Measurements from ENCODE around the gene TOMM5.

Gene TOMM5

GRCh38 chr9:37571282-37571681 is 21.1 kb downstream of the TOMM5 start:
- Histone ChIP-seq H2BK5ac (ENCODE audit: low read length) (no peak overlapping the region), H3K4me1 (ENCODE audit: control insufficient read depth in 2 of 2, insufficient read depth in 1 of 2, low read depth in 1 of 2, low read length in 2 of 2) (peaks cover 13 to 16% of the 10 kb centered on the region in 2 donors), H3K79me1 (ENCODE audit: low read depth, low read length) (peaks cover 6% of the 10 kb centered on the region), H2BK12ac (ENCODE audit: low read length) (no peak overlapping the region), H3K4me2 (ENCODE audit: insufficient read depth, low read length, poor library complexity, severe bottlenecking) (no peak overlapping the region), H3K14ac (ENCODE audit: low read length) (no peak overlapping the region), H3K9me3 (replicated peaks in 1 of 2; ENCODE audit: control insufficient read depth in 2 of 2, insufficient read depth in 1 of 2, low read depth in 1 of 2, low read length in 2 of 2) (peaks cover 0 to 9% of the 10 kb centered on the region in 2 donors), H2BK120ac (ENCODE audit: low read depth, low read length) (no peak overlapping the region), H3K9ac (ENCODE audit: low read depth, low read length, poor library complexity) (no peak overlapping the region), H3K4me3 (ENCODE audit: low read length in 2 of 2) (no peak overlapping the region), H4K91ac (ENCODE audit: low read depth, low read length, poor library complexity) (no peak overlapping the region), H2AFZ (ENCODE audit: low read length) (no peak overlapping the region), H2AK5ac (ENCODE audit: low read depth, low read length) (no peak overlapping the region), H3K18ac (ENCODE audit: low read length) (no peak overlapping the region), H3K36me3 (replicated peaks in 1 of 2; ENCODE audit: control insufficient read depth in 2 of 2, insufficient read depth in 2 of 2, low read length in 2 of 2) (peaks cover 2 to 36% of the 10 kb centered on the region in 2 donors), H2BK15ac (ENCODE audit: low read length) (no peak overlapping the region), H4K8ac (ENCODE audit: low read depth, low read length) (no peak overlapping the region), H3K4ac (ENCODE audit: low read length) (no peak overlapping the region), H3K23ac (ENCODE audit: low read depth, low read length, poor library complexity) (no peak overlapping the region), H3K27me3 (ENCODE audit: control insufficient read depth in 3 of 3, insufficient read depth in 3 of 3, low read depth in 1 of 3, low read length in 3 of 3) (no peaks in the 10 kb centered on the region), H3K27ac (replicated peaks; ENCODE audit: low read length) (no peak overlapping the region)
- WGBS, 2 donors (ENCODE audit: extremely low coverage in 2 of 2, insufficient read length in 2 of 2, insufficient replicate concordance in 1 of 2) = no CpG with 5 or more reads among the region's 1 CpG
- DNase-seq (ENCODE audit: low spot score) = no peak

GRCh38 chr9:37566716-37567115 is 25.7 kb downstream of the TOMM5 start:
- no peak overlapping the region for H3K4me3 ChIP-seq (ENCODE audit: low read length in 2 of 2)
- H3K9ac ChIP-seq (ENCODE audit: low read depth, low read length, poor library complexity) = no peak overlapping the region
- H3K27me3 ChIP-seq (ENCODE audit: control insufficient read depth in 3 of 3, insufficient read depth in 3 of 3, low read depth in 1 of 3, low read length in 3 of 3) = no peaks in the 10 kb centered on the region
- H3K18ac ChIP-seq (ENCODE audit: low read length) = no peak overlapping the region
- no peak overlapping the region for H2BK5ac ChIP-seq (ENCODE audit: low read length)
- peaks cover 2% of the 10 kb centered on the region for H3K79me1 ChIP-seq (ENCODE audit: low read depth, low read length)
- H4K91ac ChIP-seq (ENCODE audit: low read depth, low read length, poor library complexity) = no peak overlapping the region
- peaks cover 4 to 26% of the 10 kb centered on the region in 2 donors for H3K36me3 ChIP-seq (replicated peaks in 1 of 2; ENCODE audit: control insufficient read depth in 2 of 2, insufficient read depth in 2 of 2, low read length in 2 of 2)
- no peak overlapping the region for H3K4ac ChIP-seq (ENCODE audit: low read length)
- H3K23ac ChIP-seq (ENCODE audit: low read depth, low read length, poor library complexity) = no peak overlapping the region
- no peaks in the 10 kb centered on the region for H3K4me1 ChIP-seq (ENCODE audit: control insufficient read depth in 2 of 2, insufficient read depth in 1 of 2, low read depth in 1 of 2, low read length in 2 of 2)
- no peak overlapping the region for H4K8ac ChIP-seq (ENCODE audit: low read depth, low read length)
- no peak overlapping the region for H2AFZ ChIP-seq (ENCODE audit: low read length)
- WGBS, 2 donors (ENCODE audit: extremely low coverage in 2 of 2, insufficient read length in 2 of 2, insufficient replicate concordance in 1 of 2) = no CpG with 5 or more reads among the region's 3 CpGs
- H3K4me2 ChIP-seq (ENCODE audit: insufficient read depth, low read length, poor library complexity, severe bottlenecking) = no peak overlapping the region
- no peak for DNase-seq (ENCODE audit: low spot score)
- H2BK15ac ChIP-seq (ENCODE audit: low read length) = no peak overlapping the region
- no peak overlapping the region for H2BK12ac ChIP-seq (ENCODE audit: low read length)
- no peak overlapping the region for H2AK5ac ChIP-seq (ENCODE audit: low read depth, low read length)
- no peak overlapping the region for H3K14ac ChIP-seq (ENCODE audit: low read length)
- H3K27ac ChIP-seq (replicated peaks; ENCODE audit: low read length) = no peak overlapping the region
- H3K9me3 ChIP-seq (replicated peaks in 1 of 2; ENCODE audit: control insufficient read depth in 2 of 2, insufficient read depth in 1 of 2, low read depth in 1 of 2, low read length in 2 of 2) = peaks cover 5 to 21% of the 10 kb centered on the region in 2 donors
- H2BK120ac ChIP-seq (ENCODE audit: low read depth, low read length) = no peak overlapping the region

- Histone ChIP-seq H3K4me2 (ENCODE audit: insufficient read depth, low read length, poor library complexity, severe bottlenecking) (no peak overlapping the region), H2BK12ac (ENCODE audit: low read length) (no peak overlapping the region), H2BK15ac (ENCODE audit: low read length) (no peak overlapping the region), H3K36me3 (replicated peaks in 1 of 2; ENCODE audit: control insufficient read depth in 2 of 2, insufficient read depth in 2 of 2, low read length in 2 of 2) (peaks cover 4 to 25% of the 10 kb centered on the region in 2 donors), H2BK5ac (ENCODE audit: low read length) (no peak overlapping the region), H3K14ac (ENCODE audit: low read length) (no peak overlapping the region), H3K4me1 (ENCODE audit: control insufficient read depth in 2 of 2, insufficient read depth in 1 of 2, low read depth in 1 of 2, low read length in 2 of 2) (no peaks in the 10 kb centered on the region), H4K8ac (ENCODE audit: low read depth, low read length) (no peak overlapping the region), H3K9ac (ENCODE audit: low read depth, low read length, poor library complexity) (no peak overlapping the region), H2AFZ (ENCODE audit: low read length) (no peak overlapping the region), H3K18ac (ENCODE audit: low read length) (no peak overlapping the region), H3K79me1 (ENCODE audit: low read depth, low read length) (peaks cover 2% of the 10 kb centered on the region), H3K23ac (ENCODE audit: low read depth, low read length, poor library complexity) (no peak overlapping the region), H4K91ac (ENCODE audit: low read depth, low read length, poor library complexity) (no peak overlapping the region), H3K27ac (replicated peaks; ENCODE audit: low read length) (no peak overlapping the region), H3K27me3 (ENCODE audit: control insufficient read depth in 3 of 3, insufficient read depth in 3 of 3, low read depth in 1 of 3, low read length in 3 of 3) (no peaks in the 10 kb centered on the region), H3K9me3 (replicated peaks in 1 of 2; ENCODE audit: control insufficient read depth in 2 of 2, insufficient read depth in 1 of 2, low read depth in 1 of 2, low read length in 2 of 2) (peaks cover 5 to 21% of the 10 kb centered on the region in 2 donors), H2AK5ac (ENCODE audit: low read depth, low read length) (no peak overlapping the region), H2BK120ac (ENCODE audit: low read depth, low read length) (no peak overlapping the region), H3K4me3 (ENCODE audit: low read length in 2 of 2) (no peak overlapping the region), H3K4ac (ENCODE audit: low read length) (no peak overlapping the region)
- no peak for DNase-seq (ENCODE audit: low spot score)
- WGBS, 2 donors (ENCODE audit: extremely low coverage in 2 of 2, insufficient read length in 2 of 2, insufficient replicate concordance in 1 of 2) = no CpG with 5 or more reads among the region's 7 CpGs
Observed at GRCh38 chr9:37565661-37566618, 26.5 kb downstream of the TOMM5 start.

- Histone ChIP-seq H3K4me2 (ENCODE audit: insufficient read depth, low read length, poor library complexity, severe bottlenecking) (no peak overlapping the region), H3K23ac (ENCODE audit: low read depth, low read length, poor library complexity) (no peak overlapping the region), H2BK5ac (ENCODE audit: low read length) (no peak overlapping the region), H3K79me1 (ENCODE audit: low read depth, low read length) (peaks cover 2% of the 10 kb centered on the region), H2AK5ac (ENCODE audit: low read depth, low read length) (no peak overlapping the region), H3K9me3 (replicated peaks in 1 of 2; ENCODE audit: control insufficient read depth in 2 of 2, insufficient read depth in 1 of 2, low read depth in 1 of 2, low read length in 2 of 2) (peaks cover 5 to 21% of the 10 kb centered on the region in 2 donors), H2AFZ (ENCODE audit: low read length) (no peak overlapping the region), H3K14ac (ENCODE audit: low read length) (no peak overlapping the region), H3K27ac (replicated peaks; ENCODE audit: low read length) (no peak overlapping the region), H3K4me3 (ENCODE audit: low read length in 2 of 2) (no peak overlapping the region), H3K36me3 (replicated peaks in 1 of 2; ENCODE audit: control insufficient read depth in 2 of 2, insufficient read depth in 2 of 2, low read length in 2 of 2) (peaks cover 4 to 22% of the 10 kb centered on the region in 2 donors), H2BK120ac (ENCODE audit: low read depth, low read length) (no peak overlapping the region), H3K4me1 (ENCODE audit: control insufficient read depth in 2 of 2, insufficient read depth in 1 of 2, low read depth in 1 of 2, low read length in 2 of 2) (no peaks in the 10 kb centered on the region), H3K9ac (ENCODE audit: low read depth, low read length, poor library complexity) (no peak overlapping the region), H3K27me3 (ENCODE audit: control insufficient read depth in 3 of 3, insufficient read depth in 3 of 3, low read depth in 1 of 3, low read length in 3 of 3) (no peaks in the 10 kb centered on the region), H2BK15ac (ENCODE audit: low read length) (no peak overlapping the region), H3K18ac (ENCODE audit: low read length) (no peak overlapping the region), H4K91ac (ENCODE audit: low read depth, low read length, poor library complexity) (no peak overlapping the region), H2BK12ac (ENCODE audit: low read length) (no peak overlapping the region), H4K8ac (ENCODE audit: low read depth, low read length) (no peak overlapping the region), H3K4ac (ENCODE audit: low read length) (no peak overlapping the region)
- no CpG with 5 or more reads among the region's 4 CpGs for WGBS, 2 donors (ENCODE audit: extremely low coverage in 2 of 2, insufficient read length in 2 of 2, insufficient replicate concordance in 1 of 2)
- DNase-seq (ENCODE audit: low spot score) = no peak
Observed at GRCh38 chr9:37564916-37565315, 27.5 kb downstream of the TOMM5 start.
